IMR-90 (cell line): ENCODE measurements around the gene CASQ1. TPM values are rescaled to one million over a fixed set of nuclear protein-coding genes. Genes with fewer than 3 reads are reported as not detected.

Source experiments
- ATAC-seq: fragments of 200-7000 bp; cut with Tn5 transposase; 2 replicates; pipeline ENCODE4 v1.9.1; 2020; ENCODE audit warnings: low read depth, mild to moderate bottlenecking, moderate library complexity
- BruUV-seq: library from RNA; stranded (reverse); fragments of 400-500 nt; replicated peaks from 2 replicates; lab custom pipeline; 2021; lab: Mats Ljungman, UMichigan
- CTCF ChIA-PET: fragments of 300-600 bp; formaldehyde crosslinking; extraction: SDS; loops from one replicate; lab custom pipeline; 2021; ENCODE audit warnings: antibody characterized with exemption; lab: Yijun Ruan, JAX
- POLR2A ChIA-PET: fragments of 300-600 bp; sonication (Branson Sonifier 250); formaldehyde crosslinking; loops from one replicate; lab custom pipeline; 2022; ENCODE audit warnings: antibody characterized with exemption; ENCODE audit not compliant: unreplicated experiment; lab: Charles Lee
- DNase-seq: peaks from one replicate; pipeline ENCODE4 v3.0.0; 2013
- H2AFZ ChIP-seq: replicated peaks from 2 replicates; pipeline ENCODE3; 2013; ENCODE audit warnings: low read length, mild to moderate bottlenecking; ENCODE audit not compliant: poor library complexity
- H2AK5ac ChIP-seq: 2 replicates; pipeline ENCODE4 v1.6.1; 2013; ENCODE audit warnings: low read depth, low read length, inconsistent platforms
- H2AK9ac ChIP-seq: replicated peaks from 2 replicates; pipeline ENCODE3; 2013; ENCODE audit warnings: mild to moderate bottlenecking, low read depth, low read length, moderate library complexity; ENCODE audit not compliant: poor library complexity
- H2BK120ac ChIP-seq: 2 replicates; pipeline ENCODE4 v1.6.1; 2013; ENCODE audit warnings: low read depth, low read length, inconsistent platforms
- H2BK15ac ChIP-seq: 3 replicates; pipeline ENCODE4 v1.6.1; 2013; ENCODE audit warnings: low read depth, low read length, inconsistent platforms
- H2BK20ac ChIP-seq: 2 replicates; pipeline ENCODE4 v1.6.1; 2013; ENCODE audit warnings: low read depth, mild to moderate bottlenecking, inconsistent platforms, low read length, moderate library complexity
- H2BK5ac ChIP-seq: 2 replicates; pipeline ENCODE4 v1.6.1; 2013; ENCODE audit warnings: mild to moderate bottlenecking, low read depth, low read length, inconsistent platforms; ENCODE audit not compliant: poor library complexity, severe bottlenecking
- H3K14ac ChIP-seq: replicated peaks from 2 replicates; pipeline ENCODE4 v1.6.1; 2013; ENCODE audit warnings: low read depth, low read length, inconsistent platforms
- H3K18ac ChIP-seq: 2 replicates; pipeline ENCODE4 v1.6.1; 2013; ENCODE audit warnings: low read depth, low read length, control low read depth
- H3K23ac ChIP-seq: 2 replicates; pipeline ENCODE4 v1.6.1; 2013; ENCODE audit warnings: low read depth, low read length, inconsistent platforms
- H3K27ac ChIP-seq: 2 replicates; pipeline ENCODE4 v1.5.1; 2013; ENCODE audit warnings: mild to moderate bottlenecking, control low read depth, low read length; ENCODE audit not compliant: insufficient read depth
- H3K27me3 ChIP-seq: 2 replicates; pipeline ENCODE4 v1.6.1; 2013; ENCODE audit warnings: low read length; ENCODE audit not compliant: control insufficient read depth, insufficient read depth
- H3K36me3 ChIP-seq: 2 replicates; pipeline ENCODE4 v1.6.1; 2013; ENCODE audit warnings: low read length, mixed read lengths; ENCODE audit not compliant: control insufficient read depth, insufficient read depth
- H3K4ac ChIP-seq: 2 replicates; pipeline ENCODE4 v1.6.1; 2013; ENCODE audit warnings: low read depth, low read length, inconsistent platforms
- H3K4me1 ChIP-seq: 2 replicates; pipeline ENCODE4 v1.6.1; 2013; ENCODE audit warnings: low read length, mixed read lengths; ENCODE audit not compliant: control insufficient read depth, insufficient read depth
- H3K4me2 ChIP-seq: 2 replicates; pipeline ENCODE4 v1.6.1; 2013; ENCODE audit warnings: low read depth, mild to moderate bottlenecking, control low read depth, low read length, moderate library complexity
- H3K4me3 ChIP-seq: 2 replicates; pipeline ENCODE4 v1.5.1; 2013; ENCODE audit warnings: low read depth, mild to moderate bottlenecking, control low read depth, low read length, moderate library complexity; ENCODE audit not compliant: insufficient read depth
- H3K56ac ChIP-seq: 2 replicates; pipeline ENCODE4 v1.6.1; 2013; ENCODE audit warnings: low read length, inconsistent platforms; ENCODE audit not compliant: insufficient read depth; ENCODE audit errors: extremely low read depth
- H3K79me1 ChIP-seq, 2 experiments: 2 replicates each; pipeline ENCODE4 v1.6.1; 2013; ENCODE audit warnings: low read length in 2 of 2, inconsistent platforms in 1 of 2, low read depth in 1 of 2
- H3K9ac ChIP-seq: 2 replicates; pipeline ENCODE4 v1.6.1; 2013; ENCODE audit warnings: low read depth, low read length, control low read depth
- H3K9me1 ChIP-seq: 2 replicates; pipeline ENCODE4 v1.6.1; 2013; ENCODE audit warnings: low read length, inconsistent platforms; ENCODE audit not compliant: insufficient read depth
- H3K9me3 ChIP-seq: 2 replicates; pipeline ENCODE4 v1.6.1; 2013; ENCODE audit warnings: low read length; ENCODE audit not compliant: control insufficient read depth, insufficient read depth
- H4K20me1 ChIP-seq: 2 replicates; pipeline ENCODE4 v1.6.1; 2013; ENCODE audit warnings: low read length, inconsistent platforms; ENCODE audit not compliant: insufficient read depth
- H4K5ac ChIP-seq: 2 replicates; pipeline ENCODE4 v1.6.1; 2013; ENCODE audit warnings: mild to moderate bottlenecking, low read depth, low read length, control low read depth
- H4K8ac ChIP-seq, 2 experiments: 2 replicates each; pipeline ENCODE4 v1.6.1; 2013; ENCODE audit warnings: low read depth in 2 of 2, low read length in 2 of 2, control low read depth in 1 of 2, inconsistent platforms in 1 of 2
- H4K91ac ChIP-seq: 2 replicates; pipeline ENCODE4 v1.6.1; 2013; ENCODE audit warnings: low read depth, low read length, inconsistent platforms; ENCODE audit not compliant: insufficient read depth
- BHLHE40 ChIP-seq: fragments of 150-350 bp; IDR thresholded peaks from 2 replicates; pipeline ENCODE4 v1.6.1; 2016; ENCODE audit warnings: mild to moderate bottlenecking, low read depth, low read length
- CHD1 ChIP-seq: IDR thresholded peaks from 2 replicates; pipeline ENCODE4 v1.6.1; 2012; ENCODE audit warnings: low read depth, low read length, improper control_type of control experiment
- CTCF ChIP-seq: conservative IDR thresholded peaks from 2 replicates; pipeline ENCODE4 v1.5.1; 2012; ENCODE audit warnings: mild to moderate bottlenecking, low read depth, low read length, improper control_type of control experiment
- MAZ ChIP-seq: IDR thresholded peaks from 2 replicates; pipeline ENCODE4 v1.6.1; 2012; ENCODE audit warnings: low read depth, mild to moderate bottlenecking, low read length, improper control_type of control experiment, moderate library complexity, borderline replicate concordance
- MXI1 ChIP-seq: IDR thresholded peaks from 2 replicates; pipeline ENCODE4 v1.6.1; 2012; ENCODE audit warnings: low read depth, mild to moderate bottlenecking, low read length, moderate library complexity, borderline replicate concordance
- RAD21 ChIP-seq: IDR thresholded peaks from 2 replicates; pipeline ENCODE4 v1.6.1; 2012; ENCODE audit warnings: low read length, improper control_type of control experiment
- RFX5 ChIP-seq: IDR thresholded peaks from 2 replicates; pipeline ENCODE4 v1.8.0; 2012; ENCODE audit warnings: low read depth, mild to moderate bottlenecking, low read length, moderate library complexity
- WGBS, 2 experiments: methylation state at CpG; one replicate each; pipeline versions ENCODE4 v1.1.5 to v1.1.7; 2013; ENCODE audit warnings: missing lambda C conversion rate in 2 of 2; ENCODE audit not compliant: insufficient read length in 1 of 2; ENCODE audit errors: extremely low coverage in 2 of 2; 5-methylcytosine and 5-hydroxymethylcytosine counted together
- dilution Hi-C: fragments of 300-500 bp; cut with HindIII; formaldehyde crosslinking; loops from one replicate; pipeline ENCODE4 v1.14.3; 2018; ENCODE audit warnings: low sequenced_read_pairs; ENCODE audit not compliant: unreplicated experiment
- in situ Hi-C: fragments of 300-500 bp; cut with MboI; formaldehyde crosslinking; loops from 3 replicates; pipeline ENCODE4 v1.14.3; 2019; ENCODE audit warnings: low sequenced_read_pairs, inconsistent platforms, mixed read lengths
- intact Hi-C: fragments of 100-400 bp; cut with micrococcal nuclease; formaldehyde crosslinking; loops from 2 replicates; pipeline ENCODE4 v1.10.0; 2022
- polyA plus RNA-seq, 3 experiments: library from polyadenylated mRNA; depleted of rRNA; stranded (reverse); fragments of >200 nt; gene quantifications; 2 replicates each; pipeline ENCODE4 v1.2.3, GENCODE V29; 2012; ENCODE audit warnings: low replicate concordance in 1 of 3
- total RNA-seq: library from RNA; depleted of rRNA; stranded (reverse); fragments of >200 nt; gene quantifications from 2 replicates; pipeline ENCODE4 v1.2.3, GENCODE V29; 2012

The CASQ1 gene
- total and polyA plus RNA-seq, 2 of the 4 experiments (the other 2 are of a cell fraction): 0.18 to 0.21 TPM

GRCh38 chr1:160209321-160210046, 19.1 kb downstream of the CASQ1 start (continued):
- no peak for TF ChIP-seq RAD21
- TF ChIP-seq RFX5: no peak

- TF ChIP-seq CTCF (no peak), BHLHE40 (no peak), RFX5 (no peak), MXI1 (no peak), CHD1 (no peak), MAZ (no peak), RAD21 (no peak)
- dilution Hi-C loops (loop anchor here (10.0 kb wide), 1 partner anchor 106 kb away; no protein-coding TSS in a partner anchor), intact Hi-C loops (loop anchor here (10.0 kb wide), 1 partner anchor 286 kb away; the partner anchor contains the start of gene TAGLN2), in situ Hi-C loops (no loop called here)
- Histone ChIP-seq H2BK5ac (peak overlapping the region; percentile 8), H2BK20ac (no peak overlapping the region), H2AFZ (no peak overlapping the region), H2AK5ac (no peak overlapping the region), H3K9ac (no peak overlapping the region), H3K4me3 (no peak overlapping the region), H2BK120ac (no peak overlapping the region), H3K23ac (peak overlapping the region; percentile 40; the same call in 1 of the 2 replicates), H3K27ac (peak overlapping the region; percentile 6; the same call in 1 of the 2 replicates), H2BK15ac (no peak overlapping the region), H2AK9ac (no peak overlapping the region), H3K9me3 (no peaks in the 10 kb centered on the region), H4K91ac (no peak overlapping the region), H3K4ac (no peak overlapping the region), H4K8ac (no peak overlapping the region), H3K79me1 (peaks cover 40 to 92% of the 10 kb centered on the region in 2 experiments), H3K14ac (no peak overlapping the region), H4K5ac (no peak overlapping the region), H3K18ac (no peak overlapping the region), H3K36me3 (peaks cover 72% of the 10 kb centered on the region), H4K20me1 (peaks cover 78% of the 10 kb centered on the region), H3K4me2 (no peak overlapping the region), H3K27me3 (no peaks in the 10 kb centered on the region), H3K9me1 (peaks cover 40% of the 10 kb centered on the region), H3K56ac (no peak overlapping the region), H3K4me1 (peaks cover 38% of the 10 kb centered on the region)
- no peak for DNase-seq
- ChIA-PET CTCF (interaction anchor here (1.7 kb wide), 1 partner anchor 9 kb away, joined by 6 read pairs; no protein-coding TSS in a partner anchor), POLR2A (no interaction called here)
- WGBS, 2 experiments: no CpG with 5 or more reads among the region's 5 CpGs
- no TSS peak for BruUV-seq
- no peak for ATAC-seq
Observed at GRCh38 chr1:160210561-160210960, 20.2 kb downstream of the CASQ1 start.
